Prostate gland (tissue), 2 donors: ENCODE measurements around the gene CIC.

Experiments
- CTCF ChIP-seq, 4 experiments: fragments of 200-600 bp in 2 of 4; fragments of 450-650 bp in 2 of 4; sonication (generic) in 2 of 4; IDR thresholded peaks; 1 replicate in 3 of 4; 2 replicates in 1 of 4; pipeline ENCODE4 v1.5.1; 2016 to 2019; ENCODE audit warnings: antibody characterized with exemption in 4 of 4, mild to moderate bottlenecking in 2 of 4, moderate library complexity in 2 of 4
- POLR2A ChIP-seq: fragments of 450-650 bp; IDR thresholded peaks from one replicate; pipeline ENCODE4 v1.6.1; 2016; ENCODE audit warnings: antibody characterized with exemption, mild to moderate bottlenecking

- TF ChIP-seq CTCF (IDR thresholded peaks at IDR 0.05), result no peak
- TF ChIP-seq POLR2A, result no peak
These were observed 13.0 kb upstream of the CIC start for GRCh38 chr19:42255766-42256745.
